ENCODE data around the gene CACNG4.

DNA sequence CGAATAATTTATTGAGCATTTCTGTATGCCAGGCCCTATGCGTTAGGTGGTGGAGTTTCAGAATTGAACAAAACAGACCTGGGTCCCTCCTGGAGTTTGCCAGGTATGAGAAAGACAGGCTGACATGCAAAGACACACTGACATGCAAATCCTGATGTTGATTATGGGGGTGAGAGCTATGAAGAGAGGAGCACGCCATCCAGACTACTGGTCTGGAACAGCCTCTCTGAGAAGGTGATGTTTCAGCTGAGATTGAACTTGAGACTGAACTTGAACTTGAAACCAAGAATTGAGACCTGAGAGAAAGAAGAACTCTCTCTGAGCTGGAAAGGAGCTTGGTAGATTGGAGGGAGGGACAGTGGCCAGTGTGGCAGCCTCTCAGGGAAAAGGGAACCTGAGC lies 14.2 kb upstream of the CACNG4 start:
- no peak for TF ChIP-seq POLR2A (IDR thresholded peaks at IDR 0.05)
- TF ChIP-seq, protein P1, sequence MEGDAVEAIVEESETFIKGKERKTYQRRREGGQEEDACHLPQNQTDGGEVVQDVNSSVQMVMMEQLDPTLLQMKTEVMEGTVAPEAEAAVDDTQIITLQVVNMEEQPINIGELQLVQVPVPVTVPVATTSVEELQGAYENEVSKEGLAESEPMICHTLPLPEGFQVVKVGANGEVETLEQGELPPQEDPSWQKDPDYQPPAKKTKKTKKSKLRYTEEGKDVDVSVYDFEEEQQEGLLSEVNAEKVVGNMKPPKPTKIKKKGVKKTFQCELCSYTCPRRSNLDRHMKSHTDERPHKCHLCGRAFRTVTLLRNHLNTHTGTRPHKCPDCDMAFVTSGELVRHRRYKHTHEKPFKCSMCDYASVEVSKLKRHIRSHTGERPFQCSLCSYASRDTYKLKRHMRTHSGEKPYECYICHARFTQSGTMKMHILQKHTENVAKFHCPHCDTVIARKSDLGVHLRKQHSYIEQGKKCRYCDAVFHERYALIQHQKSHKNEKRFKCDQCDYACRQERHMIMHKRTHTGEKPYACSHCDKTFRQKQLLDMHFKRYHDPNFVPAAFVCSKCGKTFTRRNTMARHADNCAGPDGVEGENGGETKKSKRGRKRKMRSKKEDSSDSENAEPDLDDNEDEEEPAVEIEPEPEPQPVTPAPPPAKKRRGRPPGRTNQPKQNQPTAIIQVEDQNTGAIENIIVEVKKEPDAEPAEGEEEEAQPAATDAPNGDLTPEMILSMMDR (IDR thresholded peaks at IDR 0.05) = no peak
